ENCODE results near the gene CD22. TPM values are rescaled to one million over a fixed set of nuclear protein-coding genes. Genes with fewer than 3 reads are reported as not detected.

CD22 gene
- total RNA-seq, 1 experiment from 2014 or later, result not detected

DNA sequence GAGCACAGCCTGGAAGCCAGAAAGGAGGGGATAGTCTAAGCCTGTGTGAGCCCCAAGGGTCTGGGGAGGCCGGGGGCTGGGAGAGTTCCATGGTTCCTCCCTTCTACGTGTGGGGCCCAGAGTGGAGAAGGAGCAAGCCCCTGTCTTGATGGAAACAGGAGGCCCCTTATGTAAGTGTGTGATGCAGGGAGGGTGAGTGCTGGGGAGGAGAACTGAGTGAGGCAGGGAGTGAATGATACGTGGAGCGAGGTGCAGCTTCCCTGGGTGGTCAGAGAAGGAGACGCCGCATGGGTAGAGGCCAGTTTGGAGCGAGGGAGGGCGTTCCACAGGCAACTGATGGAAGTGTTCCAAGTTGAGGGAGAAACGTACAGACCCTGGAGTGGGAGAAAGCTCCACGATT lies 21.1 kb upstream of the CD22 start:
- DNase-seq, result no peak
- Histone ChIP-seq H3K27ac (ENCODE audit: insufficient read length, low read depth, low read length) (no peak overlapping the region), H3K23ac (ENCODE audit: insufficient read length, low read depth, low read length) (no peak overlapping the region), H2BK120ac (ENCODE audit: low read depth, low read length, poor library complexity, severe bottlenecking) (no peak overlapping the region), H4K20me1 (ENCODE audit: control insufficient read depth, insufficient read depth, insufficient read length) (no peaks in the 10 kb centered on the region), H2BK15ac (ENCODE audit: low read depth, low read length) (no peak overlapping the region), H3K4ac (ENCODE audit: low read depth, low read length) (no peak overlapping the region), H2BK5ac (ENCODE audit: insufficient read length, low read length) (no peak overlapping the region), H3K18ac (ENCODE audit: insufficient read length, low read depth, low read length) (no peak overlapping the region), H3K56ac (ENCODE audit: insufficient read length, low read depth, low read length) (no peak overlapping the region), H3K23me2 (ENCODE audit: insufficient read length, low read depth, low read length, poor library complexity, severe bottlenecking) (no peaks in the 10 kb centered on the region), H4K91ac (ENCODE audit: insufficient read length, low read depth, low read length) (no peak overlapping the region), H2AK5ac (ENCODE audit: insufficient read length, low read length) (no peak overlapping the region), H3K4me2 (ENCODE audit: insufficient read depth, insufficient read length, low read length) (no peak overlapping the region), H3K79me1 (ENCODE audit: insufficient read depth, low read depth, low read length, poor library complexity, severe bottlenecking) (no peaks in the 10 kb centered on the region), H3K27me3 (ENCODE audit: insufficient read depth, low read length) (no peaks in the 10 kb centered on the region), H4K8ac (replicated peaks; ENCODE audit: insufficient read length, low read depth, low read length) (no peak overlapping the region), H3T11ph (ENCODE audit: low read length) (no peak overlapping the region), H3K9ac (ENCODE audit: extremely low read depth, insufficient read length, low read length) (no peak overlapping the region), H2BK20ac (ENCODE audit: low read depth, low read length, poor library complexity, severe bottlenecking) (no peak overlapping the region), H2AFZ (ENCODE audit: low read length) (no peak overlapping the region), H3K9me3 (ENCODE audit: control insufficient read depth, low read depth, low read length) (no peaks in the 10 kb centered on the region), H3K14ac (ENCODE audit: insufficient read depth, low read length) (no peak overlapping the region), H3K79me2 (ENCODE audit: insufficient read depth, low read length) (no peaks in the 10 kb centered on the region), H3K4me1 (ENCODE audit: insufficient read depth, low read length) (no peaks in the 10 kb centered on the region; the same call in 1 of the 2 replicates), H2BK12ac (ENCODE audit: insufficient read length, low read depth, low read length) (no peak overlapping the region), H4K5ac (ENCODE audit: insufficient read length, low read depth, low read length) (no peak overlapping the region)
- WGBS (ENCODE audit: extremely low coverage, insufficient read length, low lambda C conversion rate), result no CpG with 5 or more reads among the region's 10 CpGs
- H3K4me1 Mint-ChIP-seq, result peaks cover 0 to 10% of the 10 kb centered on the region in 2 experiments; a peak in 2 of 4 replicates
- H3K27me3 Mint-ChIP-seq (ENCODE audit: low read depth), result no peaks in the 10 kb centered on the region
- H3K36me3 Mint-ChIP-seq (ENCODE audit: insufficient read depth in 1 of 3, low read depth in 3 of 3), result peaks cover 0 to 2% (median 0%) of the 10 kb centered on the region in 3 experiments; a peak in 1 of 7 replicates
- TF ChIP-seq, protein P1, sequence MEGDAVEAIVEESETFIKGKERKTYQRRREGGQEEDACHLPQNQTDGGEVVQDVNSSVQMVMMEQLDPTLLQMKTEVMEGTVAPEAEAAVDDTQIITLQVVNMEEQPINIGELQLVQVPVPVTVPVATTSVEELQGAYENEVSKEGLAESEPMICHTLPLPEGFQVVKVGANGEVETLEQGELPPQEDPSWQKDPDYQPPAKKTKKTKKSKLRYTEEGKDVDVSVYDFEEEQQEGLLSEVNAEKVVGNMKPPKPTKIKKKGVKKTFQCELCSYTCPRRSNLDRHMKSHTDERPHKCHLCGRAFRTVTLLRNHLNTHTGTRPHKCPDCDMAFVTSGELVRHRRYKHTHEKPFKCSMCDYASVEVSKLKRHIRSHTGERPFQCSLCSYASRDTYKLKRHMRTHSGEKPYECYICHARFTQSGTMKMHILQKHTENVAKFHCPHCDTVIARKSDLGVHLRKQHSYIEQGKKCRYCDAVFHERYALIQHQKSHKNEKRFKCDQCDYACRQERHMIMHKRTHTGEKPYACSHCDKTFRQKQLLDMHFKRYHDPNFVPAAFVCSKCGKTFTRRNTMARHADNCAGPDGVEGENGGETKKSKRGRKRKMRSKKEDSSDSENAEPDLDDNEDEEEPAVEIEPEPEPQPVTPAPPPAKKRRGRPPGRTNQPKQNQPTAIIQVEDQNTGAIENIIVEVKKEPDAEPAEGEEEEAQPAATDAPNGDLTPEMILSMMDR (conservative IDR thresholded peaks at IDR 0.05), result no peak
- peak overlapping the region in 1 of 3 experiments; percentile 71; a peak in 1 of 7 replicates for H3K27ac Mint-ChIP-seq
- H3K9me3 Mint-ChIP-seq, result no peaks in the 10 kb centered on the region
- H3K4me3 Mint-ChIP-seq, result no peak overlapping the region; a peak in 1 of 5 replicates

All from H9 (cell line).